PFSK-1 (cell line): Measurements from ENCODE around the gene TENM3.

ENCODE experiments used
- POLR2AphosphoS5 ChIP-seq: IDR thresholded peaks from 2 replicates; pipeline ENCODE4 v1.6.1; 2012; ENCODE audit warnings: low read depth, mild to moderate bottlenecking, control low read depth, low read length, moderate library complexity
- REST ChIP-seq, 2 experiments: IDR thresholded peaks; 2 replicates each; pipeline versions ENCODE4 v1.6.1 to v1.8.0; 2011 to 2012; ENCODE audit warnings: low read depth in 2 of 2, low read length in 2 of 2, control low read depth in 1 of 2, inconsistent platforms in 1 of 2, mild to moderate bottlenecking in 1 of 2, moderate library complexity in 1 of 2; ENCODE audit not compliant: insufficient read depth in 1 of 2
- SIN3A ChIP-seq: IDR thresholded peaks from 2 replicates; pipeline ENCODE4 v1.6.1; 2012; ENCODE audit warnings: mild to moderate bottlenecking, low read length, moderate library complexity, borderline replicate concordance; ENCODE audit not compliant: insufficient read depth
- TAF1 ChIP-seq: IDR thresholded peaks from 2 replicates; pipeline ENCODE4 v1.6.1; 2012; ENCODE audit warnings: low read length, control low read depth, borderline replicate concordance; ENCODE audit not compliant: insufficient read depth

GRCh38 chr4:182254026-182254780 is 11.0 kb downstream of the TENM3 start:
- TF ChIP-seq TAF1 (no peak), REST (IDR thresholded peaks at IDR 0.05; ENCODE audit: insufficient read depth in 1 of 2, low read depth in 2 of 2, low read length in 2 of 2) (no peak), SIN3A (no peak), POLR2AphosphoS5 (no peak)
